Liver (tissue), 9 donors: ENCODE measurements around the gene AKT3. TPM values are rescaled to one million over a fixed set of nuclear protein-coding genes. Genes with fewer than 3 reads are reported as not detected.

Experiments
- DNase-seq: peaks from one replicate; pipeline ENCODE4 v3.0.0-alpha.2; 2017; ENCODE audit warnings: low spot score
- H3K27ac ChIP-seq, 2 donors: one replicate each; pipeline ENCODE4 v1.7.0; 2013; ENCODE audit warnings: inconsistent platforms in 2 of 2, low read length in 2 of 2, control low read depth in 1 of 2, low read depth in 1 of 2, mild to moderate bottlenecking in 1 of 2
- H3K27me3 ChIP-seq, 4 donors: one replicate each; pipeline versions ENCODE4 v1.6.1 to v1.7.0; 2013; ENCODE audit warnings: low read length in 3 of 4, inconsistent platforms in 1 of 4, mild to moderate bottlenecking in 1 of 4, moderate library complexity in 1 of 4; ENCODE audit not compliant: control insufficient read depth in 4 of 4, insufficient read depth in 4 of 4
- H3K36me3 ChIP-seq, 4 donors: one replicate each; pipeline versions ENCODE4 v1.6.1 to v1.7.0; 2013; ENCODE audit warnings: low read length in 3 of 4, mild to moderate bottlenecking in 3 of 4, low read depth in 1 of 4, moderate library complexity in 1 of 4; ENCODE audit not compliant: control insufficient read depth in 4 of 4, insufficient read depth in 3 of 4
- H3K4me1 ChIP-seq, 4 donors: one replicate each; pipeline versions ENCODE4 v1.6.1 to v1.7.0; 2013; ENCODE audit warnings: low read length in 3 of 4, mild to moderate bottlenecking in 3 of 4, moderate library complexity in 1 of 4; ENCODE audit not compliant: control insufficient read depth in 4 of 4, insufficient read depth in 4 of 4
- H3K4me3 ChIP-seq, 3 donors: one replicate each; pipeline versions ENCODE4 v1.6.1 to v1.7.0; 2013; ENCODE audit warnings: low read length in 3 of 3, control low read depth in 1 of 3, low read depth in 1 of 3, mild to moderate bottlenecking in 1 of 3
- H3K9ac ChIP-seq, 2 donors: one replicate each; pipeline ENCODE4 v1.7.0; 2013; ENCODE audit warnings: low read length in 2 of 2, mild to moderate bottlenecking in 2 of 2, moderate library complexity in 2 of 2, control low read depth in 1 of 2, low read depth in 1 of 2
- H3K9me3 ChIP-seq, 4 donors: one replicate each; pipeline versions ENCODE4 v1.6.1 to v1.7.0; 2013; ENCODE audit warnings: low read length in 3 of 4; ENCODE audit not compliant: control insufficient read depth in 4 of 4
- EGR1 ChIP-seq, 2 donors: IDR thresholded peaks; 2 replicates each; pipeline ENCODE4 v1.6.1; 2016 to 2018; ENCODE audit warnings: antibody characterized with exemption in 2 of 2, low read depth in 2 of 2
- FOXA1 ChIP-seq: IDR thresholded peaks from 2 replicates; pipeline ENCODE4 v1.6.1; 2016; ENCODE audit warnings: antibody characterized with exemption
- FOXA2 ChIP-seq: IDR thresholded peaks from 2 replicates; pipeline ENCODE4 v1.6.1; 2016; ENCODE audit warnings: antibody characterized with exemption
- GABPA ChIP-seq, 2 donors: IDR thresholded peaks in 1 of 2; conservative IDR thresholded peaks in 1 of 2; 2 replicates each; pipeline ENCODE4 v1.6.1; 2016; ENCODE audit warnings: antibody characterized with exemption in 2 of 2, mild to moderate bottlenecking in 1 of 2, moderate library complexity in 1 of 2
- HNF4A ChIP-seq, 2 donors: conservative IDR thresholded peaks; 2 replicates each; pipeline ENCODE4 v1.6.1; 2016; ENCODE audit warnings: antibody characterized with exemption in 2 of 2, mild to moderate bottlenecking in 2 of 2
- HNF4G ChIP-seq: IDR thresholded peaks from 2 replicates; pipeline ENCODE4 v1.6.1; 2016; ENCODE audit warnings: antibody characterized with exemption
- MAX ChIP-seq: IDR thresholded peaks from 2 replicates; pipeline ENCODE4 v1.6.1; 2016; ENCODE audit warnings: antibody characterized with exemption
- NR2F2 ChIP-seq: IDR thresholded peaks from 2 replicates; pipeline ENCODE4 v1.6.1; 2016; ENCODE audit warnings: antibody characterized with exemption
- RAD21 ChIP-seq, 2 donors: IDR thresholded peaks; 2 replicates each; pipeline ENCODE4 v1.6.1; 2016; ENCODE audit warnings: antibody characterized with exemption in 2 of 2, mild to moderate bottlenecking in 2 of 2
- RXRA ChIP-seq, 2 donors: IDR thresholded peaks; 2 replicates each; pipeline ENCODE4 v1.6.1; 2017 to 2018; ENCODE audit warnings: antibody characterized with exemption in 2 of 2, mild to moderate bottlenecking in 1 of 2
- TAF1 ChIP-seq: conservative IDR thresholded peaks from 2 replicates; pipeline ENCODE4 v1.6.1; 2016; ENCODE audit warnings: antibody characterized with exemption, mild to moderate bottlenecking
- YY1 ChIP-seq: IDR thresholded peaks from 2 replicates; pipeline ENCODE4 v1.6.1; 2016; ENCODE audit warnings: antibody characterized with exemption, mild to moderate bottlenecking
- ZBTB33 ChIP-seq: IDR thresholded peaks from 2 replicates; pipeline ENCODE4 v1.6.1; 2016; ENCODE audit warnings: antibody characterized with exemption
- WGBS: extraction: QIAGEN DNeasy Blood & Tissue Kit; methylation state at CpG from one replicate; pipeline ENCODE4 v1.1.7; 2013; 5-methylcytosine and 5-hydroxymethylcytosine counted together
- polyA plus RNA-seq, 2 donors: library from polyadenylated mRNA; stranded (reverse) in 1 of 2; unstranded in 1 of 2; fragments of 200-250 nt in 1 of 2; fragments of >200 nt in 1 of 2; fragmentation: Nextera tagmentation in 1 of 2; extraction: Ambion mirVana in 1 of 2; gene quantifications; one replicate each; pipeline versions ENCODE4 v1.2.1 to v1.2.3, GENCODE V29; 2013 to 2015
- total RNA-seq, 2 donors: library from RNA; depleted of rRNA; stranded (reverse); fragments of >200 nt; gene quantifications; one replicate each; pipeline ENCODE4 v1.2.3, GENCODE V29; 2014
- TF ChIP-seq, protein P1 (sequence below): IDR thresholded peaks from 2 replicates; pipeline ENCODE4 v1.6.1; 2016; ENCODE audit warnings: antibody characterized with exemption
- TF ChIP-seq, protein P2 (sequence below): fragments of 150-350 bp; IDR thresholded peaks from 2 replicates; pipeline ENCODE4 v1.5.1; 2017; ENCODE audit warnings: improper control_type of control experiment, low read depth, low read length; ENCODE audit not compliant: missing input control
- donor health status: healthy.
- donor health status: healthy.
- donor health status: healthy.
- donor health status: healthy.
- donor health status: healthy.

AKT3 gene
- total and polyA plus RNA-seq, 4 donors: 1.7 to 7.6 (median 2.8) TPM

DNA sequence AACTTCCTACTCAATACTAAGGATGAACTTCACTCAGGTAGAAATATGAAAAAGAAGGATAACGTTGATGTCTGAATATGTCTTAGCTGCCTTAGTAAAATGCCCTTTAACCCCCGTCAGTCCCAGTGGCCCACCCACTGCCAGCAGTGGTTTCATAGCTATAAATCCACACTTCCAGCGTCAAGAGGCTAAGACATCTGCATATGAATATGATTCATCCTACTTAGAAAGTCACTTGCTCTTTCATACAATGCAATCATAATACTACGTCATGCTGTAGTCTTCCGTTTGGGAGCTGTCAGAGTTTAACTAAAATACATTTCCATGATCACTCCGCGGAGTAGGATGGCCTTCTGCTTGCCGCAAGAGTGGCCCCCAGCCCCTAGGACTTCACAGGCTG lies 346.9 kb downstream of the AKT3 start:
- Histone ChIP-seq H3K27me3 (no peaks in the 10 kb centered on the region), H3K27ac (no peak overlapping the region), H3K9me3 (no peaks in the 10 kb centered on the region), H3K4me3 (no peak overlapping the region), H3K4me1 (peaks cover 0 to 20% (median 3%) of the 10 kb centered on the region in 4 donors), H3K36me3 (peaks cover 0 to 3% (median 0%) of the 10 kb centered on the region in 4 donors), H3K9ac (no peak overlapping the region)
- no peak for DNase-seq
- 97% methylated on average over 8 of the region's 8 CpGs for WGBS
- no peak for TF ChIP-seq YY1
- no peak for TF ChIP-seq EGR1 (IDR thresholded peaks at IDR 0.05; ENCODE audit: low read depth in 2 of 2)
- TF ChIP-seq, protein P1, sequence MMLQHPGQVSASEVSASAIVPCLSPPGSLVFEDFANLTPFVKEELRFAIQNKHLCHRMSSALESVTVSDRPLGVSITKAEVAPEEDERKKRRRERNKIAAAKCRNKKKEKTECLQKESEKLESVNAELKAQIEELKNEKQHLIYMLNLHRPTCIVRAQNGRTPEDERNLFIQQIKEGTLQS: no peak
- TF ChIP-seq FOXA2: no peak
- TF ChIP-seq, protein P2, sequence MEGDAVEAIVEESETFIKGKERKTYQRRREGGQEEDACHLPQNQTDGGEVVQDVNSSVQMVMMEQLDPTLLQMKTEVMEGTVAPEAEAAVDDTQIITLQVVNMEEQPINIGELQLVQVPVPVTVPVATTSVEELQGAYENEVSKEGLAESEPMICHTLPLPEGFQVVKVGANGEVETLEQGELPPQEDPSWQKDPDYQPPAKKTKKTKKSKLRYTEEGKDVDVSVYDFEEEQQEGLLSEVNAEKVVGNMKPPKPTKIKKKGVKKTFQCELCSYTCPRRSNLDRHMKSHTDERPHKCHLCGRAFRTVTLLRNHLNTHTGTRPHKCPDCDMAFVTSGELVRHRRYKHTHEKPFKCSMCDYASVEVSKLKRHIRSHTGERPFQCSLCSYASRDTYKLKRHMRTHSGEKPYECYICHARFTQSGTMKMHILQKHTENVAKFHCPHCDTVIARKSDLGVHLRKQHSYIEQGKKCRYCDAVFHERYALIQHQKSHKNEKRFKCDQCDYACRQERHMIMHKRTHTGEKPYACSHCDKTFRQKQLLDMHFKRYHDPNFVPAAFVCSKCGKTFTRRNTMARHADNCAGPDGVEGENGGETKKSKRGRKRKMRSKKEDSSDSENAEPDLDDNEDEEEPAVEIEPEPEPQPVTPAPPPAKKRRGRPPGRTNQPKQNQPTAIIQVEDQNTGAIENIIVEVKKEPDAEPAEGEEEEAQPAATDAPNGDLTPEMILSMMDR: no peak
- no peak for TF ChIP-seq FOXA1
- TF ChIP-seq TAF1: no peak
- no peak for TF ChIP-seq NR2F2
- no peak for TF ChIP-seq HNF4A (conservative IDR thresholded peaks at IDR 0.05)
- TF ChIP-seq HNF4G: no peak
- no peak for TF ChIP-seq RXRA (IDR thresholded peaks at IDR 0.05)
- no peak for TF ChIP-seq MAX

DNA sequence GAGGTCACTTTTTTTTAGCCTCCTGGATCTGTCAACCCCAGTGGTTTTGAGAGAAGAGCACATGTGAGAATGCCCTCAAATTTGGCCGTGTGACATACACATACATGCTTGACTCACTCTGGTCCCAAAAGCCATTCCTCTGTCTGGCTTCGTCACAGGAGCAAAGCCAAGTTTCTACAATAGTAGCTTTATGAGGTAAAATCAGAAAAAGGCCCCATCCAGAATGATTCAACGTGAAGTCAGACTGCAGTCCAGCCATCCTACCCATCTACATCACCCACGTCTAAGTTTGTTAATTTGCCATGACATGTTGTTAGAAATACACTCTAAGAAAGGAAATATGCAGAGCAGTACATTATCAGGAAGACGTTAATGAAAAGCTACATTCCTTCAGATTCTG lies 349.0 kb downstream of the AKT3 start:
- TF ChIP-seq HNF4G: no peak
- TF ChIP-seq RAD21 (IDR thresholded peaks at IDR 0.05): no peak
- no peak for TF ChIP-seq TAF1
- no peak for TF ChIP-seq MAX
- TF ChIP-seq FOXA1: no peak
- no peak for TF ChIP-seq GABPA (IDR thresholded peaks at IDR 0.05 in 1 of 2, conservative IDR thresholded peaks at IDR 0.05 in 1 of 2)
- TF ChIP-seq ZBTB33: no peak
- TF ChIP-seq RXRA (IDR thresholded peaks at IDR 0.05): no peak
- no peak overlapping the region for H3K9ac ChIP-seq
- peaks cover 0 to 3% (median 0%) of the 10 kb centered on the region in 4 donors for H3K36me3 ChIP-seq
- H3K27me3 ChIP-seq: no peaks in the 10 kb centered on the region
- WGBS: 93% methylated on average over 5 of the region's 5 CpGs
- H3K27ac ChIP-seq: no peak overlapping the region
- no peaks in the 10 kb centered on the region for H3K9me3 ChIP-seq
- H3K4me1 ChIP-seq: peaks cover 0 to 22% (median 4%) of the 10 kb centered on the region in 4 donors
- DNase-seq: no peak
- no peak overlapping the region for H3K4me3 ChIP-seq
